HG02970 (cell line): Measurements from ENCODE around the gene GDE1.
A peak's percentile ranks its signal among the peaks of the same experiment; 100 is the strongest.

ENCODE experiments used
- ATAC-seq: cut with Tn5 transposase; IDR thresholded peaks from one replicate; pipeline ENCODE4 v1.9.1; 2021; ENCODE audit warnings: mild to moderate bottlenecking, moderate library complexity, moderate number of reproducible peaks; ENCODE audit not compliant: unreplicated experiment, low FRiP score

Gene GDE1

DNA sequence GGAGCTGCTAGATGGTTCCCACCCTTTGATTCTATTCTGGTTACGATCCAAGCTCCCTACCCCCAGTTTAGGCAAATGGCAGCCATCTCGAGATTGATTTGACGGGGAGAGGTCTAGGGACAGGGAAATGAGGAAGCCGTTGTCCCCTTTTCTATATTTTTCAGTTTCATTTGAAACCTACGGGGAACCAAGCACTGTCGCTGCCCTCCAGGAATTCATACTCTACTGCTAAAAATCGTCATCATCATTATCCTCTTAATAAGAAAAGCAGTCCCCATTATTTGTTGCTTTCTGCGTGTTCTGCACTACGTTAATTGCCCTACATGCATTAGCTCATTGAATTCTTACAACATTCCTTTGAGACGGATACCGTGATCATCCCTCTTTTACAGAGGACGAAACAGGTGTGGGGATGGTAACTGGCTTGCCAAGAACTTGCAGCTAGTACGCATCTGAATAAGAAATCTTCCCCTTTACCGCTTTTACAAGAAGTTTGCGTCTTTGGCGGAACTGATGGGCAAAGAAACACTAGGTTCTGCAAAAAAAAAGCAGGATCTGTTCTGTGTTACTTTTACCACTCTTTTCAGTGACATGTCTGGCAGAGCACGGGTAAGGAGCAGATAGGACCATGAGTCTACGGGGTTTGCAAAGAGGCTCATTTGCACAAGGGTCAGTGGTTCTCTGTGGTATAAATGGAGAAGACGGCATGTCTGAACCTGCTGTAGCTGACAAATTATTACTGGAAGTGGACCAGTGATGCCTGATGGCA lies 2.9 kb upstream of the GDE1 start:
- no peak for ATAC-seq

DNA sequence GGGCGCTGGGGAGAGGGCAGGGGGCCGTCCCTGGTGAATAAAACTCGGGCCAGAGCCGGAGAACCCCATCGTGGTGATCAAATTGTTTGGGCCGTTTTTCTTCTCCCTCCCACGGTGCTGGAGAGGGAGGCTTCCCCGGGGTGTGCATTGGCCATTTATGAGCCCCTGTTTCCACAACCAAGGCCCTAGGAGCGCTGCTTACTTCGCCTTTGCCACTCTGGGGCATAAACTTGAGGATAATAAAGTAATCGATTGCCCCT lies 2.4 kb upstream of the GDE1 start:
- no peak for ATAC-seq

DNA sequence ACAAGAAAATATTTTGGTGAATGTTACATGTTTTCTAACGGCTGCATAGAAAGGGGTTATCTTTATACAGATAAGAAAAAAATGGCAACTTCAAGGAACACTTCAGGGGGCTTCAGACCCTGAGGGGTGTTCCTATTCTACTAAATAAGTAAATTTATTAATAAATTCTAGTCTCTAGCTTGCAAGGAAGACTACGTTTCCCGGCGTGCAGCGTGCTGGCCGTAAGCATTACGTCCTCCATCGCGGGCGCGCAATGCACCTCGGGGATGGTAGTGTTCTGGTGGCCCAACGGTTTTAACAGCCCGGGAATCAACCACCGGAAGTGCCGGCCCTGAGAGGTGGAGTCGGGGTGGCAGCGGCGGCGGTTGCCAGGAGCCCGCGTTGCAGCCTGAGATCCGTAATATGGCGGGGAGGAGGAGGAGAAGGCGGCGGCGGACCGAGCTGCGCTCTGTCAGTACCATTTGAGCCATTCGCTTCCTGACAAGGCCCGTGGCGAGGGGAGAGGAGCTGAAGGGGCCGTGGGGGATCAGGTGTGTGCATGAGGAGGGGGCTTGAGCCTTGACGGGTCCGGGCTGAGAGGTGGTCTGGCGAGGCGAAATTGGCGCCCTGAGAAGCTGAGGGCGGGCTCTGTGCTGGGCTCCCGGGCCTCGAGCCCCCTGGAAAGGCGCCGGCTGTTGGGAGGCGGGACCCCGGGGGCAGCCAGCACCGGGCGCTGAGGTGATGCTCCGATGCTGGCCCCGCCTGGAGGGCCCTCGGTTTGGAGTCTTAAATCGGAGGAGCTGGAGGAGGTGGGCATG lies 1.9 kb upstream of the GDE1 start, which contains the start of gene CCP110:
TSS of gene CCP110 (plus strand) at position 384 of the 797 bp plus-strand sequence. CDS start 3,940 bp downstream, outside the sequence.
- ATAC-seq: peak; percentile 66

DNA sequence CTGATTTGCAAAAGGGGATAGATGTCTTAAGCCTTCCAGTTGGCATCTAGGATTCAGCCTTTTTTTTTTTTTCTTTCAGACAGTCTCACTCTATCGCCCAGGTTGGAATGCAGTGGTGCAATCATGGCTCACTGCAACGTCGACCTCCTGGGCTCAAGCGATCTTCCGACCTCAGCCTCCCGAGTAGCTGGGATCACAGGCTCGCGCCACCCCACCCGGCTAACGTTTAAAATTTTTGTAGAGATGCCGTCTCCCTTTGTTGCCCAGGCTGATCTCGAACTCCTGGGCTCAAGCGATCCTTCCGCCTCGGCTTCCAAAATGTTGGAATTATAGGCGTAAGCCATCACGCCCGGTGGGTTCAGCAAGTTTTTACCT lies 1.3 kb upstream of the GDE1 start:
- ATAC-seq: no peak

DNA sequence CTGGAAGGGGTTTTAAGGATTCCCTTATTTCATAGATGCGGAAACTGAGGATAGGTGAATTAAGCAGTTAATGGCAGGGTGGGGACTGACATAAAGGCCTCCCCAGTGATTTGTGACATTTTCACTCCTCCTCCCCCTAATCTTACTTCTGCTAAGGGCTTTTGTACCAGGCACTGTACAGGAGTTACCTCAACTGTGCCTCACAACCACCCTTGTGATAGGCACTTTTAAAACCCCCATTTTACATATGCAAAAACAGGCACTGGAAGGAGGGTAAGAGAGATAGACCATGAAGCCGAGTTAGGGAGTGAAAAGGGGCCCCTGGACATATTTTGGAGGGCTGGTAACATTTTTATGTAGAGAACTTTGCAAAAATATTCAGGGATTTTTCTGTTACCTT lies 862 bp upstream of the GDE1 start:
- ATAC-seq: no peak

DNA sequence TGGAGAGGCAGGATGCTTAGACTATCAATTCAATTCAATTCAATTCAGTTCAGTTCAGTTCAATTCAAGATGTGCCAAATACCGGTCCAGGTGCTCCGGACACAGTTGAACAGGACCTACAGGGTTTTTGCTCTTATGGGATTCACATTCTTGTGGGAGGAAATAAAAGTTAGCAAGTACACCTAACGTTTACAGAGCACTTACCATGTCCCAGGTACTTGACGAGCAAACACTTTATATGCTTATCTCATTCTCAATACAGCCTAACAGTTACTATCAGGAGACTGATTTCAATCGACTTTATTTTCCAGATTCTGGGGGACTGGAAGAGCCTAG lies 467 bp upstream of the GDE1 start:
- no peak for ATAC-seq

DNA sequence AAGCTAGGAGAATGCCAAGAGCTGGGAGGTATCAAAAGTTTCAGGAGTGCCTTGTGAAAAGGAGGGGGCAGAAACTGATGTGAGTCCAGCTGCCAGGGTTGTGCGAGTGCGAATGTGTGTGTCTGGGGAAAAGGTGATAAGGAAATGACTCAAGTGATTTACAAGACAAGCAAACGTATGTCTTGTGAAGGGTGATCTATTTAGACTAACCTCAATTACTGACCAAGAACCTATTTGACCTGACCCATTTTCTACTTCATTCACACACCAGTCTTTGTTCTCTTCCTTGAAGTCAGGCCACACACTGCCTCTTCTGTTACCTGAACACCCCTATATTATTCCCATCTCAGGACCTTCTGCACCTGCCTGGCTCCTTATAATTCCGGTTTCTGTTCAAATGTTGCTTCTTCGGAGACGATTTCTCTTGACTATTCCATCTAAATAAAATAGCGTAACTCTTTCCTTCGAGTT lies 1.0 kb downstream of the GDE1 start:
- no peak for ATAC-seq

GRCh38 chr16:19518388-19518787 lies 3.5 kb downstream of the GDE1 start:
- no peak for ATAC-seq

DNA sequence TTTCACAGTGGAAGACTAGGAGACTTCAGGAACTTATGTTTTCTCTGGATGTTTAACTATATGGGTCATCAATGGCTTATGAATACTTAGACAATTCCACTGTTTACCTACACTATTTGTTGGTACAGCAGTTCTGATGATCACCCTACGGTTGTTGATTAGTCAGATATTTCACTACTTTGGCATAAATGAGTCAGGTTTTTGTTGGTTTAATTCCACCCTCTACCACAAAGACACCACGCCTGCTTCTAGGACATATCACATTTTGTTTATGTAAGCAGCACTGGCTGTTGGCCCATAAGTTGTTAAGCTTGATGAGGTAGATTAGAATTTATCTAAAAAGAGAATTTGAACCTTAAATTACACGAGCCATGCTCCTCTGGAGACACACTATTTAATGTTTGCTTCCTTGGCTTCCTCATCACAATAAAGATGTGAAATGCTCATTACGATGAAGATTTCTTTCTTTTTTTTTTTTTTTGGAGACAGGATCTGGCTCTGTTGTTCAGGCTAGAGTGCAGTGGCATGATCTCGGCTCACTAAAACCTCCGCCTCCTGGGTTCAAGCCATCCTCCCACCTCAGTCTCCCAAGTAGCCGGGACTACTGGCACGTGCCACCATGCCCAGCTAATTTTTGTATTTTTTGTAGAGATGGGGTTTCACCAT lies 4.3 kb downstream of the GDE1 start:
- no peak for ATAC-seq

DNA sequence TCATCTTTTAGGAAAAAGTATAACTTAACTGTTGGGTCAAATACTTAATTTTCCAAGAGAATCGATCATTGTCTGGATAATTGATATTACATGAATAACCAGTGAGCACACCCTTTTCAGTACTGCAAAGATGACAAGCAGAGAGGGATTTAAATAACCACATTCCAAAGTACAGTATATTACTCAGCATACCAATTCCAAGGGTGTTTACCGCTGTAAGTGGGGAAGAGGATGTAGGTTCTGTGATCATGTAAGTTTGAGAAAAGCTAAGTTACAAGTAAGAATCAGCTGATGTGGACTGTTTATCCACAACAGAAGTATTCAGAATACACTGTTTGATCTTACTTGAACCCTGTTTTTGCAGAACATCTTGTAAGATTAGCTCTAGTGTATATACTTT lies 6.1 kb downstream of the GDE1 start:
- no peak for ATAC-seq

- no peak for ATAC-seq
Measured at GRCh38 chr16:19513377-19514053, 8.4 kb downstream of the GDE1 start.

- no peak for ATAC-seq
Measured at GRCh38 chr16:19512297-19512696, 9.6 kb downstream of the GDE1 start.

DNA sequence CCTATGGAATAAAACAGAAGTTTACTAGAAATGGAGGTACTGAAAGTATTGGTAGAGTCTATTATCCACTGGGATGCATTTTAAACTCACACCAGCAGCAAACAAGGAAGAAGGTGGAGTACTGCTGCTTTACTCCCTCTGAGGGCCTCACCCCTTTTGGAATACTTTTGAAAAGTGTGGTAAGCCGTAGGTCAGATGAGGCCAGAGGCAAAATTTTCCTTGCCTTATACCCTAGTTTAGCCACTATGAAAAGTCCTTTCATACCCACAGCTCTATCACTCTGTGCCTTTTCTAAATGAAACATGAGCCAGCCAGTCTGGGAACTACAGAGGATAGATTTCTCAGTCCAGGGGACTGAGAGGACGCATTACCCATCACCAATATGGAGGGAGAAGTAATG lies 14.0 kb downstream of the GDE1 start:
- ATAC-seq: no peak

- no peak for ATAC-seq
Measured at GRCh38 chr16:19506965-19507364, 14.9 kb downstream of the GDE1 start.

- no peak for ATAC-seq
Measured at GRCh38 chr16:19505600-19506303, 16.1 kb downstream of the GDE1 start.

DNA sequence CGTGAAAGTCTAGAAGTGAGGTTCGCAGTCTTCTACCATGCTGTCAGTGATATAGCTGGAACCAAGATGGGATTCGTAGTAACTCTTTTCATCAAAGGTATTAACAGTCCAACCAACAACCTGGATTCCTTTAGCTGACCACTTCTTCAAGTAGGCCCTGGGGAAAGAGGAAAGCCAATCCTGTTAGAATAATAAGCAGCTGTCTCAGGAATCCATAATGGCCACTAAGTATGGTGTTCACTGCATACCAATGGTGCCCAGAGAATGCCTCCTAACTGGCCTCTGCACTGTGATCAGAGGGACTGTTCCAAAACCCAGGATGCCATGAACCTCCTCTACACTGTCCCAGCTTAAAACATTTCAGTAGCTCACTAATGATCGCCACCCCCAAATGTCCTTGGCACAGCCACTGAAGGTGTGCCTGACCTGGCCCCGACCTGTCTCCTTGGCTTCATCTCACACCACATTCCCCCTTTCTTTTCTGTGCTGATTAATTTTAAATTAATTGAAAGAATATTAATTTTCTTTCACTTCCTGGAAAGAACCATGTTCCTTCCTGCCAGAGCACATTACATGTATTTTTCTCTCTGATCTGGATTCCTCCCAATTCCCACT lies 18.3 kb downstream of the GDE1 start:
- no peak for ATAC-seq

GRCh38 chr16:19502395-19503131 lies 19.3 kb downstream of the GDE1 start:
- no peak for ATAC-seq

DNA sequence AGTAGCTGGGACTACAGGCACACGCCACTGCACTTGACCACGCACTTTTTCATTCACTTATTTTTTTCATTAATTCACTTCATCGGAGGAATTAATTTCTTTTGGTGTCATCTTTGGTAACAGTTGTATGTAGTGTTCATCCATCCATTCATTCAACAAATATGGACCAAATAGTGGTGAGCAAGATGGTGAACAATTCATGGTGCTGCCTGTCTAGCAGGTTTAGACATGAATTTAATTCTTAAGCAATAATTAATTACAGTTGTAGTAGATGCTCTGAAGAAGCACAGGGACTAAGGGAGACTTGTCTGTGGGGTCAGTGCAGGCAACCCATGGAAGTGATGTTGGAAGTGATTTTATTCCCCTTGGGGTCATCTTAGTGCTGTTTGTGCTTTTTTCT lies 22.4 kb downstream of the GDE1 start:
- no peak for ATAC-seq

DNA sequence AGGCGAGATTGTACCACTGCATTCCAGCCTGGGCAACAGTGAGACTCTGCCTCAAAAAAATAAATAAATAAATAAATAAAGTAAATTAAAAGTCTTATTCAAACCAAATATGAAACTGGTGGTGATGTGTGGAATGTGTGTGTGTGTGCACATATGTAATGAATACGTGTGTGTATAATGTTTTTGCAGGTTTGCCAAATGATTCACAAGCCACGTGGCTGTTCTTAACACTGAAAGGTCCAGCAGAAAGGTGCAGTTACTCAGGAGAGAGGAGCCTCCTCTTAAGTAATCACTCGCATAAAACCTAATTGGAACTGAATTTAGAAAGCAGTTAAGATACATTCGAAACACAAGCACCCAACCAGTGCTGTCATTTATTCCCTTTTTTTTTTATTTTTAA lies 22.9 kb downstream of the GDE1 start:
- ATAC-seq: no peak
